Right ventricle myocardium superior (tissue), 1 donor: ENCODE measurements around the gene SLC39A11. TPM values are rescaled to one million over a fixed set of nuclear protein-coding genes. Genes with fewer than 3 reads are reported as not detected.
A peak's percentile ranks its signal among the peaks of the same experiment; 100 is the strongest.

Experiments
- ATAC-seq: fragments of 200-7000 bp; cut with Tn5 transposase; one replicate; pipeline ENCODE4 v1.9.1; 2020; ENCODE audit warnings: mild to moderate bottlenecking; ENCODE audit not compliant: poor library complexity
- DNase-seq: peaks from one replicate; pipeline ENCODE4 v3.0.0-alpha.2; 2020
- intact Hi-C: fragments of 100-400 bp; cut with DNase I; formaldehyde crosslinking; loops from one replicate; pipeline ENCODE4 v1.11.2; 2022
- total RNA-seq: library from RNA; stranded (reverse); fragmentation: NEBNext Ultra II Directional; extraction: Animal tissue kit (Norgen Biotek cat#: 25700); gene quantifications from one replicate; pipeline ENCODE4 v1.2.1, GENCODE V29; 2021
- donor health status: DM: no; HTN: yes; CAD: no; lungs with severe emphysema.

The SLC39A11 gene
- total RNA-seq, 1 donor from 2014 or later = 5.5 TPM

- no peak for ATAC-seq
- intact Hi-C loops = no loop called here
Measured at GRCh38 chr17:72602517-72603419, 489.7 kb downstream of the SLC39A11 start.

GRCh38 chr17:72600934-72601333, 491.6 kb downstream of the SLC39A11 start:
- ATAC-seq (no peak), DNase-seq (no peak)
- intact Hi-C loops = no loop called here

More at GRCh38 chr17:72602517-72603419, 489.7 kb downstream of the SLC39A11 start:
- DNase-seq = no peak

- ATAC-seq (no peak), DNase-seq (no peak)
- intact Hi-C loops = no loop called here
Measured at GRCh38 chr17:72599891-72600290, 492.6 kb downstream of the SLC39A11 start.

GRCh38 chr17:72598695-72599094, 493.8 kb downstream of the SLC39A11 start:
- peak; percentile 78 for ATAC-seq
- no peak for DNase-seq
- intact Hi-C loops = no loop called here

GRCh38 chr17:72597354-72598087, 495.0 kb downstream of the SLC39A11 start:
- intact Hi-C loops = no loop called here
- ATAC-seq = no peak
- DNase-seq = no peak

Other genes with a start within 250 kb of the SLC39A11 start
- 0.56 TPM for gene SSTR2, start 72.3 kb upstream of the SLC39A11 start, total RNA-seq
- gene COG1, start 100.4 kb upstream of the SLC39A11 start, total RNA-seq = 46.1 TPM
- not detected for gene CPSF4L, start 169.2 kb upstream of the SLC39A11 start, total RNA-seq
- 53.0 TPM for gene CDC42EP4, start 219.3 kb upstream of the SLC39A11 start, total RNA-seq